SK-N-SH (cell line): ENCODE measurements around the gene OR2F1. TPM values are rescaled to one million over a fixed set of nuclear protein-coding genes. Genes with fewer than 3 reads are reported as not detected.

Source experiments
- CTCF ChIA-PET: fragments of 300-600, 350-600 bp; formaldehyde crosslinking; extraction: SDS; loops from one replicate; lab custom pipeline; 2021; lab: Yijun Ruan, JAX
- POLR2A ChIA-PET: fragments of 350-600 bp; sonication (Branson Sonifier 250); formaldehyde crosslinking; extraction: SDS; loops from one replicate; lab custom pipeline; 2020; ENCODE audit warnings: antibody characterized with exemption, inconsistent platforms; lab: Yijun Ruan, JAX
- DNase-seq: peaks from one replicate; pipeline ENCODE4 v3.0.0; 2012
- H2AFZ ChIP-seq: fragments of 200-600 bp; sonication (generic); 2 replicates; pipeline ENCODE4 v1.8.1; 2016; ENCODE audit warnings: antibody characterized with exemption, mild to moderate bottlenecking, low read depth
- H3F3A ChIP-seq: fragments of 200-600 bp; sonication (generic); replicated peaks from 2 replicates; pipeline ENCODE3; 2016; ENCODE audit warnings: antibody characterized with exemption, mild to moderate bottlenecking; ENCODE audit not compliant: insufficient read depth
- H3K27ac ChIP-seq, 2 experiments: fragments of 200-500 bp in 1 of 2; fragments of 200-600 bp in 1 of 2; sonication (Bioruptor generic) in 1 of 2; sonication (generic), shearing (Covaris generic) in 1 of 2; 2 replicates each; pipeline versions ENCODE4 v1.5.1 to v1.6.1; 2014 to 2016; ENCODE audit warnings: low read depth in 2 of 2, inconsistent platforms in 1 of 2, low read length in 1 of 2, mild to moderate bottlenecking in 1 of 2, mixed read lengths in 1 of 2
- H3K27me3 ChIP-seq: fragments of 200-600 bp; sonication (generic), shearing (Covaris generic); 2 replicates; pipeline ENCODE4 v1.6.1; 2016; ENCODE audit warnings: mixed run types; ENCODE audit not compliant: insufficient read depth
- H3K36me3 ChIP-seq, 2 experiments: fragments of 200-500 bp in 1 of 2; fragments of 200-600 bp in 1 of 2; sonication (Bioruptor generic) in 1 of 2; sonication (generic) in 1 of 2; replicated peaks in 1 of 2; 2 replicates each; pipeline versions ENCODE3 to v1.5.1; 2014 to 2016; ENCODE audit warnings: low read length in 1 of 2, mild to moderate bottlenecking in 1 of 2; ENCODE audit not compliant: insufficient read depth in 2 of 2, control insufficient read depth in 1 of 2
- H3K4me1 ChIP-seq, 2 experiments: fragments of 200-500 bp in 1 of 2; fragments of 200-600 bp in 1 of 2; sonication (Bioruptor generic) in 1 of 2; sonication (generic), shearing (Covaris generic) in 1 of 2; 2 replicates each; pipeline versions ENCODE4 v1.5.1 to v1.6.1; 2014 to 2016; ENCODE audit warnings: low read depth in 1 of 2, low read length in 1 of 2, mixed run types in 1 of 2; ENCODE audit not compliant: insufficient read depth in 2 of 2, control insufficient read depth in 1 of 2
- H3K4me2 ChIP-seq: fragments of 200-600 bp; sonication (generic), shearing (Covaris generic); 2 replicates; pipeline ENCODE4 v1.6.1; 2017; ENCODE audit warnings: mixed run types
- H3K4me3 ChIP-seq, 2 experiments: fragments of 200-500 bp in 1 of 2; fragments of 200-600 bp in 1 of 2; sonication (Bioruptor generic) in 1 of 2; sonication (generic), shearing (Covaris generic) in 1 of 2; 2 replicates each; pipeline versions ENCODE4 v1.5.1 to v1.8.1; 2014 to 2016; ENCODE audit warnings: low read depth in 2 of 2, inconsistent platforms in 1 of 2, low read length in 1 of 2, mild to moderate bottlenecking in 1 of 2, mixed read lengths in 1 of 2, moderate library complexity in 1 of 2
- H3K79me2 ChIP-seq: fragments of 200-600 bp; sonication (generic); 2 replicates; pipeline ENCODE4 v1.8.1; 2017; ENCODE audit warnings: mild to moderate bottlenecking; ENCODE audit not compliant: insufficient read depth
- H3K9ac ChIP-seq: fragments of 200-600 bp; sonication (generic); 2 replicates; pipeline ENCODE4 v1.6.1; 2017; ENCODE audit warnings: mixed run types
- H3K9me2 ChIP-seq: fragments of 200-600 bp; sonication (generic); 2 replicates; pipeline ENCODE4 v1.6.1; 2017; ENCODE audit warnings: mixed run types
- H3K9me3 ChIP-seq: fragments of 200-600 bp; sonication (generic); 2 replicates; pipeline ENCODE4 v1.6.1; 2017; ENCODE audit warnings: mixed run types, mild to moderate bottlenecking, moderate library complexity
- H4K20me1 ChIP-seq: fragments of 200-600 bp; sonication (generic); 2 replicates; pipeline ENCODE4 v1.6.1; 2017; ENCODE audit warnings: mild to moderate bottlenecking, mixed run types; ENCODE audit not compliant: insufficient read depth
- CHD2 ChIP-seq: fragments of 150-350 bp; IDR thresholded peaks from 2 replicates; pipeline ENCODE4 v1.6.1; 2018; ENCODE audit warnings: low read length; ENCODE audit not compliant: partially characterized antibody
- ELF1 ChIP-seq: IDR thresholded peaks from 2 replicates; pipeline ENCODE4 v1.4.0; 2012
- EP300 ChIP-seq, 2 experiments: IDR thresholded peaks; 2 replicates each; pipeline versions ENCODE4 v1.4.0 to v1.6.1; 2012; ENCODE audit warnings: borderline replicate concordance in 1 of 2, low read depth in 1 of 2, low read length in 1 of 2
- EZH2phosphoT487 ChIP-seq: fragments of 200-600 bp; sonication (generic); IDR thresholded peaks from 2 replicates; pipeline ENCODE4 v1.6.1; 2017; ENCODE audit warnings: low read depth, mixed run types, mild to moderate bottlenecking, antibody characterized with exemption, moderate library complexity, borderline replicate concordance
- FOSL2 ChIP-seq: IDR thresholded peaks from 2 replicates; pipeline ENCODE4 v1.4.0; 2012; ENCODE audit warnings: low read depth, mild to moderate bottlenecking, moderate library complexity, borderline replicate concordance
- FOXM1 ChIP-seq: IDR thresholded peaks from 2 replicates; pipeline ENCODE4 v1.4.0; 2012; ENCODE audit warnings: low read depth, mild to moderate bottlenecking
- MEF2A ChIP-seq: IDR thresholded peaks from 2 replicates; pipeline ENCODE4 v1.4.0; 2012; ENCODE audit warnings: low read depth, borderline replicate concordance
- MXI1 ChIP-seq: IDR thresholded peaks from 2 replicates; pipeline ENCODE4 v1.6.1; 2012; ENCODE audit warnings: mild to moderate bottlenecking, low read depth, low read length, improper control_type of control experiment
- NFIC ChIP-seq: IDR thresholded peaks from 2 replicates; pipeline ENCODE4 v1.4.0; 2012; ENCODE audit warnings: borderline replicate concordance
- NRF1 ChIP-seq: IDR thresholded peaks from 2 replicates; pipeline ENCODE4 v1.6.1; 2012; ENCODE audit warnings: low read depth, mild to moderate bottlenecking, low read length
- POLR2AphosphoS5 ChIP-seq: IDR thresholded peaks from 2 replicates; pipeline ENCODE4 v1.6.1; 2012; ENCODE audit warnings: low read depth, low read length
- RAD21 ChIP-seq: IDR thresholded peaks from 2 replicates; pipeline ENCODE4 v1.6.1; 2012; ENCODE audit warnings: mild to moderate bottlenecking, low read length
- RCOR1 ChIP-seq: fragments of 150-350 bp; IDR thresholded peaks from 2 replicates; pipeline ENCODE4 v1.6.1; 2017; ENCODE audit warnings: antibody characterized with exemption, low read length
- RXRA ChIP-seq: IDR thresholded peaks from 2 replicates; pipeline ENCODE4 v1.4.0; 2012; ENCODE audit warnings: low read depth, mild to moderate bottlenecking, borderline replicate concordance
- SIN3A ChIP-seq: IDR thresholded peaks from 2 replicates; pipeline ENCODE4 v1.6.1; 2012; ENCODE audit warnings: low read depth, mild to moderate bottlenecking, low read length, moderate library complexity, borderline replicate concordance
- SMC3 ChIP-seq: IDR thresholded peaks from 2 replicates; pipeline ENCODE4 v1.6.1; 2012; ENCODE audit warnings: low read depth, low read length, improper control_type of control experiment
- TAF1 ChIP-seq: IDR thresholded peaks from 2 replicates; pipeline ENCODE4 v1.6.1; 2012; ENCODE audit warnings: low read depth, mild to moderate bottlenecking, low read length, moderate library complexity, borderline replicate concordance
- TCF12 ChIP-seq: IDR thresholded peaks from 2 replicates; pipeline ENCODE4 v1.4.0; 2012
- TEAD4 ChIP-seq: IDR thresholded peaks from 2 replicates; pipeline ENCODE4 v1.4.0; 2012; ENCODE audit warnings: mild to moderate bottlenecking, borderline replicate concordance; ENCODE audit not compliant: insufficient read depth
- YY1 ChIP-seq: IDR thresholded peaks from 2 replicates; pipeline ENCODE4 v1.4.0; 2012; ENCODE audit warnings: low read depth, mild to moderate bottlenecking
- WGBS: methylation state at CpG from one replicate; pipeline ENCODE4 v1.1.6; 2017; ENCODE audit warnings: low lambda C conversion rate; 5-methylcytosine and 5-hydroxymethylcytosine counted together
- polyA plus RNA-seq, 3 experiments: library from polyadenylated mRNA; depleted of rRNA; stranded (reverse); fragments of >200 nt; gene quantifications; 2 replicates each; pipeline ENCODE4 v1.2.3, GENCODE V29; 2012
- TF ChIP-seq, protein P1 (sequence below): fragments of 150-350 bp; IDR thresholded peaks from 2 replicates; pipeline ENCODE4 v1.6.1; 2017; ENCODE audit warnings: antibody characterized with exemption, low read length, low read depth, borderline replicate concordance
- TF ChIP-seq, protein P2 (sequence below): fragments of 200-600 bp; sonication (generic); IDR thresholded peaks from 2 replicates; pipeline ENCODE4 v1.6.1; 2017; ENCODE audit warnings: antibody characterized with exemption, mild to moderate bottlenecking, moderate library complexity
- TF ChIP-seq, protein P3 (sequence below): IDR thresholded peaks from 2 replicates; pipeline ENCODE4 v1.6.1; 2012; ENCODE audit warnings: mild to moderate bottlenecking, low read depth, low read length, moderate library complexity

The OR2F1 gene
- polyA plus RNA-seq, 1 of the 3 experiments (the other 2 are of a cell fraction), result 0.10 TPM

DNA sequence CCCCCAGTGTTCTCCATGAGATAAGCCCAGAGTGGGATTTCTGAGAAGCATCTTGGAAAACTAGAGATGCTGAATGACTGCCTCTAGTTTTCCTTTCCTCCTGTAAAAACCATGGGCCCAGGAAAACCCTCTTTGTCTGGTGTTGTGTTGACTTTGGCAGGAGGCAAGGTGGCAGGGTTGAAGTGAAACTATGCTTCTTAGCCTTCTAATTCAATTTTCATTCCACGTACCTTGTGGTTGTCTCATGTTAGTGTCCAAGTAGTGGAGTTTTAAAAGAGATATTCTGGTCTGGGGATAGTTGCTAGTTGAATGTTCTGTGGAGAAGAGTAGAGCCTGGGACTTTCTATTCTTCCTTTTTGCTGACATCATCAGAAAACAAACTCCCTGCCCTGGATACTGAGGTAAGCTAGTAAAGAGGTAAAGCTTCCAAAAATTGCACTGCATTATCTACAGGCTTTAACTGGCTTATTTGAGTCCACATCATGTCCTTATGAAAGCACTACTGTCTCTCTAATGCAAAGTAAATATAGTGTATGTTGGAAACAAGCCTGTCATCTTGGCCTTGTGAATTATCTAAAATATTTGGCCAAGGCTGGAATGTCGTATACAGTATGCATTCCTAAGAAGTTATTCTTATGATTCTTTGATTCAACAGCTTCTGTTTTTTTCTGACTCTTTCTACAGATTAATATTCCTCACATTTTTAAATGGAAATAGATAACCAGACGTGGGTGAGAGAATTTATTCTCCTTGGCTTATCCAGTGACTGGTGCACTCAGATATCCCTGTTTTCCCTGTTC is 19.9 kb upstream of the OR2F1 start, which contains the start of gene OR2F2 (continued):
- TF ChIP-seq EZH2phosphoT487 (no peak), POLR2AphosphoS5 (no peak), NFIC (peak; percentile 67), TCF12 (peak; percentile 74), EP300 (IDR thresholded peaks at IDR 0.05; ENCODE audit: borderline replicate concordance in 1 of 2, low read depth in 1 of 2, low read length in 1 of 2) (peak in 1 of 2 experiments; percentile 46; a peak in 1 of 4 replicates), CHD2 (no peak), RAD21 (no peak), TAF1 (no peak), YY1 (no peak), NRF1 (no peak), RCOR1 (no peak), FOSL2 (peak; percentile 49; the same call in 1 of the 2 replicates), ELF1 (no peak)
- TF ChIP-seq, protein P1, sequence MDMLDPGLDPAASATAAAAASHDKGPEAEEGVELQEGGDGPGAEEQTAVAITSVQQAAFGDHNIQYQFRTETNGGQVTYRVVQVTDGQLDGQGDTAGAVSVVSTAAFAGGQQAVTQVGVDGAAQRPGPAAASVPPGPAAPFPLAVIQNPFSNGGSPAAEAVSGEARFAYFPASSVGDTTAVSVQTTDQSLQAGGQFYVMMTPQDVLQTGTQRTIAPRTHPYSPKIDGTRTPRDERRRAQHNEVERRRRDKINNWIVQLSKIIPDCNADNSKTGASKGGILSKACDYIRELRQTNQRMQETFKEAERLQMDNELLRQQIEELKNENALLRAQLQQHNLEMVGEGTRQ, result no peak
- TF ChIP-seq, protein P2, sequence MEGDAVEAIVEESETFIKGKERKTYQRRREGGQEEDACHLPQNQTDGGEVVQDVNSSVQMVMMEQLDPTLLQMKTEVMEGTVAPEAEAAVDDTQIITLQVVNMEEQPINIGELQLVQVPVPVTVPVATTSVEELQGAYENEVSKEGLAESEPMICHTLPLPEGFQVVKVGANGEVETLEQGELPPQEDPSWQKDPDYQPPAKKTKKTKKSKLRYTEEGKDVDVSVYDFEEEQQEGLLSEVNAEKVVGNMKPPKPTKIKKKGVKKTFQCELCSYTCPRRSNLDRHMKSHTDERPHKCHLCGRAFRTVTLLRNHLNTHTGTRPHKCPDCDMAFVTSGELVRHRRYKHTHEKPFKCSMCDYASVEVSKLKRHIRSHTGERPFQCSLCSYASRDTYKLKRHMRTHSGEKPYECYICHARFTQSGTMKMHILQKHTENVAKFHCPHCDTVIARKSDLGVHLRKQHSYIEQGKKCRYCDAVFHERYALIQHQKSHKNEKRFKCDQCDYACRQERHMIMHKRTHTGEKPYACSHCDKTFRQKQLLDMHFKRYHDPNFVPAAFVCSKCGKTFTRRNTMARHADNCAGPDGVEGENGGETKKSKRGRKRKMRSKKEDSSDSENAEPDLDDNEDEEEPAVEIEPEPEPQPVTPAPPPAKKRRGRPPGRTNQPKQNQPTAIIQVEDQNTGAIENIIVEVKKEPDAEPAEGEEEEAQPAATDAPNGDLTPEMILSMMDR, result no peak

DNA sequence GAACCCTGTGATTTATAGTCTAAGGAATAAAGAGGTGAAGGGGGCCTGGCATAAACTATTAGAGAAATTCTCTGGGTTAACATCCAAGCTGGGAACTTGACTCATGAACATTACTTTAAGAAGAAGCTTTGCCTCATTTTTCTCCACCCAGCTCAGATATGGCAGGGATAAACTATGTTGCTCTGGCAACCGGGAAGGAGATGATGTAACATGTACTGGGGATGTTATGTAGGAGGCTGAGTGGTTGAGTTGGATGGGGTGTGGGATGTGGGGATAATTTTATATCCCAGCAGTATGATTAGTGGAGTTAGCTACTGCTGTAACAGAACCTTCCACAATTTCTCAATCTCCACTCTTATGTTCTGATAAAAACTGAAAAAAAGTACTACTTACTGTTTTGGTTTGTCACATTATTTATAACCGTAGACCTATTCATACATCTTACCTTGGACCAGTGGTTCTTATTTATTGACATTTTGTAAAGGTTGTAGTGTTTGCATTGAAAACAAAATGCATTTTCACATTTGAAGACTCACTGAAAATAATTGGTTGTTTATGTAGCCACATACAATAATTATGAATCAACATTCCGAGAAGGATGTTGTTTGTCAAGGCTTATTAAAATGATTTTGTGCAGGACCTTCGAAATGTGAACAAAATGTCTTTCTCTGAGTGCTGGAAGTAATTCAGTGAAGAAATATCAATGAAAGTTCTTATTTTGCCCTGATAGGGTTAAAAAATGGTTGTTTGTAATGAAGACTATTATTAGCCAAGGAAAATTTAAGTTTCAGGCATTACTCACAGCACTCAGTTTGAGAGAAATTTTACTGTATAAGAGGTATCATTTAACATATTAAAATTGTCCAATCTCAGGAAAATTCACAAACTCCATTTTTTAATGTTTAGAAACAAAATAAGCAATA is 18.3 kb upstream of the OR2F1 start:
- Histone ChIP-seq H3K9ac (peak overlapping the region; percentile 21), H3K9me3 (no peaks in the 10 kb centered on the region), H3K36me3 (no peaks in the 10 kb centered on the region), H3K27me3 (no peaks in the 10 kb centered on the region), H3K79me2 (no peaks in the 10 kb centered on the region), H3K27ac (peak overlapping the region; percentile 83 to 93), H3K4me1 (peaks cover 6 to 18% of the 10 kb centered on the region in 2 experiments; a peak in 3 of 4 replicates), H2AFZ (peak overlapping the region; percentile 30; the same call in 1 of the 2 replicates), H3K4me2 (peak overlapping the region; percentile 45), H4K20me1 (no peaks in the 10 kb centered on the region), H3K4me3 (no peak overlapping the region; a peak in 2 of 4 replicates), H3K9me2 (no peaks in the 10 kb centered on the region), H3F3A (peaks cover 15% of the 10 kb centered on the region)
- DNase-seq, result peak; percentile 17
- ChIA-PET CTCF (no interaction called here), POLR2A (no interaction called here)
- WGBS, result 7% methylated on average over 4 of the region's 4 CpGs
- TF ChIP-seq RXRA (peak; percentile 47; the same call in 1 of the 2 replicates), YY1 (peak; percentile 63; the same call in 1 of the 2 replicates), EP300 (IDR thresholded peaks at IDR 0.05; ENCODE audit: borderline replicate concordance in 1 of 2, low read depth in 1 of 2, low read length in 1 of 2) (peak; percentile 82 to 96), MXI1 (no peak), SMC3 (no peak), FOXM1 (peak; percentile 61; the same call in 1 of the 2 replicates), SIN3A (no peak), EZH2phosphoT487 (no peak), MEF2A (peak; percentile 66), TEAD4 (peak; percentile 90)
- TF ChIP-seq, protein P3, sequence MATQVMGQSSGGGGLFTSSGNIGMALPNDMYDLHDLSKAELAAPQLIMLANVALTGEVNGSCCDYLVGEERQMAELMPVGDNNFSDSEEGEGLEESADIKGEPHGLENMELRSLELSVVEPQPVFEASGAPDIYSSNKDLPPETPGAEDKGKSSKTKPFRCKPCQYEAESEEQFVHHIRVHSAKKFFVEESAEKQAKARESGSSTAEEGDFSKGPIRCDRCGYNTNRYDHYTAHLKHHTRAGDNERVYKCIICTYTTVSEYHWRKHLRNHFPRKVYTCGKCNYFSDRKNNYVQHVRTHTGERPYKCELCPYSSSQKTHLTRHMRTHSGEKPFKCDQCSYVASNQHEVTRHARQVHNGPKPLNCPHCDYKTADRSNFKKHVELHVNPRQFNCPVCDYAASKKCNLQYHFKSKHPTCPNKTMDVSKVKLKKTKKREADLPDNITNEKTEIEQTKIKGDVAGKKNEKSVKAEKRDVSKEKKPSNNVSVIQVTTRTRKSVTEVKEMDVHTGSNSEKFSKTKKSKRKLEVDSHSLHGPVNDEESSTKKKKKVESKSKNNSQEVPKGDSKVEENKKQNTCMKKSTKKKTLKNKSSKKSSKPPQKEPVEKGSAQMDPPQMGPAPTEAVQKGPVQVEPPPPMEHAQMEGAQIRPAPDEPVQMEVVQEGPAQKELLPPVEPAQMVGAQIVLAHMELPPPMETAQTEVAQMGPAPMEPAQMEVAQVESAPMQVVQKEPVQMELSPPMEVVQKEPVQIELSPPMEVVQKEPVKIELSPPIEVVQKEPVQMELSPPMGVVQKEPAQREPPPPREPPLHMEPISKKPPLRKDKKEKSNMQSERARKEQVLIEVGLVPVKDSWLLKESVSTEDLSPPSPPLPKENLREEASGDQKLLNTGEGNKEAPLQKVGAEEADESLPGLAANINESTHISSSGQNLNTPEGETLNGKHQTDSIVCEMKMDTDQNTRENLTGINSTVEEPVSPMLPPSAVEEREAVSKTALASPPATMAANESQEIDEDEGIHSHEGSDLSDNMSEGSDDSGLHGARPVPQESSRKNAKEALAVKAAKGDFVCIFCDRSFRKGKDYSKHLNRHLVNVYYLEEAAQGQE, result peak; percentile 52; the same call in 1 of the 2 replicates
